Measurements from ENCODE around the gene ANKRD36. TPM values are rescaled to one million over a fixed set of nuclear protein-coding genes. Genes with fewer than 3 reads are reported as not detected.
"Not testable (repeated sequence)": the region's sequence is repeated elsewhere in the genome, so short reads cannot be mapped to it uniquely, and the experiment has no call there.

Gene ANKRD36
- total and polyA plus RNA-seq, 3 experiments from 2014 or later: 11.2 to 20.4 (median 18.8) TPM

GRCh38 chr2:97098786-97099372 lies 14.1 kb upstream of the ANKRD36 start:
- H3K27ac Mint-ChIP-seq; H3K27me3 ChIP-seq (ENCODE audit: insufficient read depth, low read length, poor library complexity, severe bottlenecking); H3K4me1 ChIP-seq (ENCODE audit: insufficient read depth, low read length); H3K36me3 ChIP-seq (ENCODE audit: insufficient read depth, low read length); CTCF ChIA-PET; DNase-seq; H3K27ac ChIP-seq (ENCODE audit: low read depth, low read length); H3K4me3 Mint-ChIP-seq; H3K36me3 Mint-ChIP-seq; H3K4me3 ChIP-seq (ENCODE audit: low read length); H3K9me3 ChIP-seq (ENCODE audit: low read length); H3K9me3 Mint-ChIP-seq: not testable (repeated sequence)
- POLR2A ChIA-PET: interaction anchor here (0.6 kb wide), 1 partner anchor 325 kb away, joined by 4 read pairs; no protein-coding TSS in a partner anchor
- peaks cover 20 to 41% of the 10 kb centered on the region in 2 donors for H3K27me3 Mint-ChIP-seq
- H3K4me1 Mint-ChIP-seq: peaks cover 8 to 12% (median 10%) of the 10 kb centered on the region in 3 donors

DNA sequence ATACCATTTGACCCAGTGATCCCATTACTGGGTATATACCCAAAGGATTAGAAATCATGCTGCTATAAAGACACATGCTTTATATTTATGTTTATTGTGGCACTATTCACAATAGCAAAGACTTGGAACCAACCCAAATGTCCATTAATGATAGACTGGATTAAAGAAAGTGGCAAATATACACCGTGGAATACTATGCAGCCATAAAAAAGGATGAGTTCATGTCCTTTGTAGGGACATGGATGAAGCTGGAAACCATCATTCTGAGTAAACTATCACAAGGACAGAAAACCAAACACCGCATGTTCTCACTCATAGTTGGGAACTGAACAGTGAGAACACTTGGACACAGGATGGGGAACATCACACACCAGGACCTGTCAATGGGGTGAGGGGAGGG lies 6.1 kb upstream of the ANKRD36 start:
- H3K27ac ChIP-seq (ENCODE audit: low read depth, low read length); H3K4me3 ChIP-seq (ENCODE audit: low read length); H3K27ac Mint-ChIP-seq; H3K4me1 Mint-ChIP-seq; H3K4me3 Mint-ChIP-seq; CTCF ChIA-PET; H3K4me1 ChIP-seq (ENCODE audit: insufficient read depth, low read length); DNase-seq; POLR2A ChIA-PET; H3K36me3 Mint-ChIP-seq; H3K9me3 ChIP-seq (ENCODE audit: low read length); H3K27me3 ChIP-seq (ENCODE audit: insufficient read depth, low read length, poor library complexity, severe bottlenecking); H3K36me3 ChIP-seq (ENCODE audit: insufficient read depth, low read length): not testable (repeated sequence)
- Mint-ChIP-seq H3K9me3 (peaks cover 0 to 11% (median 10%) of the 10 kb centered on the region in 5 donors), H3K27me3 (peaks cover 20 to 56% of the 10 kb centered on the region in 2 donors)

DNA sequence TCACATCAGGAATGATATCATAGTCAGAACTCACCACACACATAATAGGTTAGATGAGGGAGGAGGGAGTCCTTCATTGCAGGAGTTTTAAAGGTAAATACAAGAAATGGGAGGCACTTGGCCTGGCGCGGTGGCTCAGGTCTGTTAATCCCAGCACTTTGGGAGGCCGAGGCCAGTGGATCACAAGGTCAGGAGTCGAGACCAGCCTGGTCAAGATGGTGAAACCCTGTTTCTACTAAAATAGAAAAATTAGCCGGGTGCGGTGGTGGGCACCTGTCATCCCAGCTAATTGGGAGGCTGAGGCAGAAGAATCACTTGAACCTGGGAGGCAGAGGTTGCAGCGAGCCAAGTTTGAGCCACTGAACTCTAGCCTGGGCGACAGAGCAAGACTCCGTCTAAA lies 1.7 kb upstream of the ANKRD36 start:
- peak overlapping the region in 2 of 7 donors; percentile 29 to 34 for H3K4me3 Mint-ChIP-seq
- H3K36me3 Mint-ChIP-seq; H3K4me3 ChIP-seq (ENCODE audit: low read length); H3K9me3 Mint-ChIP-seq; POLR2A ChIA-PET; H3K9me3 ChIP-seq (ENCODE audit: low read length); H3K4me1 Mint-ChIP-seq; H3K27me3 ChIP-seq (ENCODE audit: insufficient read depth, low read length, poor library complexity, severe bottlenecking); DNase-seq; H3K27ac ChIP-seq (ENCODE audit: low read depth, low read length); H3K36me3 ChIP-seq (ENCODE audit: insufficient read depth, low read length); H3K4me1 ChIP-seq (ENCODE audit: insufficient read depth, low read length): not testable (repeated sequence)
- CTCF ChIA-PET: interaction anchor here (1.0 to 2.9 kb wide), 4 partner anchors 150 to 518 kb away, joined by 3 to 22 read pairs (median 7); partner anchors contain the start of gene ANKRD39
- peaks cover 11 to 31% of the 10 kb centered on the region in 2 donors for H3K27me3 Mint-ChIP-seq
- peak overlapping the region in 1 of 8 donors; percentile 63 for H3K27ac Mint-ChIP-seq

DNA sequence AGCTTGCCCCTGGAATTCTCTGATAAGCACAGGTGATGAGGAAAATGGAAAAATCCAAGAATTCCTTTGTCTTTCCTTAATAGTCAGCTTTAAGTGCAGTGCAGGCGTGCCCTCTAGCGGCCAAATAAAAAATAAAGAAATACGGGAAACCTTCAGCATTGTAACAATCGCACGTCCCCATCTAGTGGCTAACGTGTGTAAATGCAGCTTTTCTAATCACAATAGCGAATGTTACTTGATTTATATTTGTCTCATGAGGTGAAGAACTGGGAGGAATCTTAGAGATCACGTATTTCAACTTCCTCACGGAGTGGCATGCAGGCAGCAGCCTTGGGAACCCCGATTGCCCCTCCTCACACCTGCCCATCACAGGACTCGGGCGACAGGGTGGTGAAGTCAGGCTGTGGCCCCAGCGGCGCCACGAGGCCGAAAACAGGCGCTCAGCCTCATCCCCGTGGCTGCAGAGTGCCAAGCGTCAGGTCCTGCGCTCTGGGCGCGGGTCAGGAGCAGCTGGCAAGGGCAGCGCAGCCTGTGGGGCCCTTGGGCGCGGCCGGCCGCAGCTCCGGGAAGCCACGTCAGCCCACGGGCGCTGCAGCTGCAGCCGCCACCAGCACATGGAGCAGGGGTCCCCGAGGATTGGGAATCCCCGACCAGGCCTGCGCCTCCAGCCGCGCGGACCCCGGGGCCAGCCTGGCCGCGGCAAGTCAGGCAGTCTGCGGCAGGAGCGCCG lies 468 bp upstream of the ANKRD36 start:
- POLR2A ChIA-PET: interaction anchor here (0.8 to 1.6 kb wide), 3 partner anchors 149 to 296 kb away, joined by 3 to 8 read pairs (median 4); partner anchors contain the start of genes ANKRD39 and CNNM3
- not testable (repeated sequence) for H3K36me3 Mint-ChIP-seq
- peak overlapping the region; percentile 88 to 100 (median 95) for H3K4me3 Mint-ChIP-seq

GRCh38 chr2:97113882-97114255 lies 916 bp downstream of the ANKRD36 start:
- H3K4me1 Mint-ChIP-seq; H3K36me3 ChIP-seq (ENCODE audit: insufficient read depth, low read length); H3K27me3 ChIP-seq (ENCODE audit: insufficient read depth, low read length, poor library complexity, severe bottlenecking); H3K4me1 ChIP-seq (ENCODE audit: insufficient read depth, low read length); H3K9me3 Mint-ChIP-seq; H3K9me3 ChIP-seq (ENCODE audit: low read length): not testable (repeated sequence)
- Histone ChIP-seq H3K27ac (ENCODE audit: low read depth, low read length) (peak overlapping the region; percentile 72), H3K4me3 (ENCODE audit: low read length) (peak overlapping the region; percentile 62)
- POLR2A ChIA-PET: interaction anchor here (1.3 kb wide), 1 partner anchor 256 kb away, joined by 4 read pairs; the partner anchor contains the start of gene ANKRD39
- peak overlapping the region; percentile 98 to 100 (median 99) for H3K4me3 Mint-ChIP-seq
- peaks cover 6 to 17% of the 10 kb centered on the region in 2 donors for H3K27me3 Mint-ChIP-seq
- CTCF ChIA-PET: interaction anchor here (1.5 to 2.9 kb wide), 3 partner anchors 151 to 321 kb away, joined by 3 to 21 read pairs (median 8); no protein-coding TSS in a partner anchor
- H3K27ac Mint-ChIP-seq: peak overlapping the region; percentile 94 to 99 (median 98)
- DNase-seq: peak in 2 of 5 donors; percentile 1 to 50
- H3K36me3 Mint-ChIP-seq: peaks cover 0 to 11% (median 0%) of the 10 kb centered on the region in 3 donors

More for the DNA sequence above, 468 bp upstream of the ANKRD36 start:
- peak overlapping the region; percentile 61 for H3K27ac ChIP-seq (ENCODE audit: low read depth, low read length)
- peak overlapping the region; percentile 83 for H3K4me3 ChIP-seq (ENCODE audit: low read length)
- H3K36me3 ChIP-seq (ENCODE audit: insufficient read depth, low read length); H3K27me3 ChIP-seq (ENCODE audit: insufficient read depth, low read length, poor library complexity, severe bottlenecking); H3K9me3 ChIP-seq (ENCODE audit: low read length); H3K9me3 Mint-ChIP-seq; H3K4me1 ChIP-seq (ENCODE audit: insufficient read depth, low read length); H3K4me1 Mint-ChIP-seq: not testable (repeated sequence)
- peak; percentile 40 to 73 (median 66) for DNase-seq
- H3K27me3 Mint-ChIP-seq: peaks cover 11 to 22% of the 10 kb centered on the region in 2 donors
- CTCF ChIA-PET: interaction anchor here (0.7 to 2.9 kb wide), 18 partner anchors 8 to 520 kb away, joined by 3 to 22 read pairs (median 4); partner anchors contain the start of gene ANKRD39
- H3K27ac Mint-ChIP-seq: peak overlapping the region; percentile 85 to 98 (median 94)

GRCh38 chr2:97129090-97129489 lies 16.1 kb downstream of the ANKRD36 start:
- POLR2A ChIA-PET: not testable (repeated sequence)

GRCh38 chr2:97144016-97144415 lies 31.1 kb downstream of the ANKRD36 start:
- H3K4me1 ChIP-seq (ENCODE audit: insufficient read depth, low read length); H3K4me3 Mint-ChIP-seq; H3K27me3 ChIP-seq (ENCODE audit: insufficient read depth, low read length, poor library complexity, severe bottlenecking); H3K4me1 Mint-ChIP-seq; H3K27ac Mint-ChIP-seq; H3K9me3 ChIP-seq (ENCODE audit: low read length); CTCF ChIA-PET; DNase-seq; H3K27me3 Mint-ChIP-seq; H3K9me3 Mint-ChIP-seq; H3K4me3 ChIP-seq (ENCODE audit: low read length); H3K27ac ChIP-seq (ENCODE audit: low read depth, low read length); H3K36me3 ChIP-seq (ENCODE audit: insufficient read depth, low read length): not testable (repeated sequence)
- POLR2A ChIA-PET: interaction anchor here (0.6 kb wide), 1 partner anchor 991 kb away, joined by 3 read pairs; no protein-coding TSS in a partner anchor
- peaks cover 0 to 53% (median 22%) of the 10 kb centered on the region in 3 donors for H3K36me3 Mint-ChIP-seq

More at GRCh38 chr2:97129090-97129489, 16.1 kb downstream of the ANKRD36 start:
- H3K27me3 ChIP-seq (ENCODE audit: insufficient read depth, low read length, poor library complexity, severe bottlenecking); H3K27me3 Mint-ChIP-seq; H3K27ac Mint-ChIP-seq; H3K4me3 ChIP-seq (ENCODE audit: low read length); H3K9me3 ChIP-seq (ENCODE audit: low read length); H3K27ac ChIP-seq (ENCODE audit: low read depth, low read length); H3K9me3 Mint-ChIP-seq; CTCF ChIA-PET; H3K4me1 ChIP-seq (ENCODE audit: insufficient read depth, low read length); H3K4me3 Mint-ChIP-seq; DNase-seq; H3K36me3 ChIP-seq (ENCODE audit: insufficient read depth, low read length): not testable (repeated sequence)
- H3K4me1 Mint-ChIP-seq: peaks cover 0 to 10% (median 5%) of the 10 kb centered on the region in 3 donors
- H3K36me3 Mint-ChIP-seq: peaks cover 12 to 31% (median 12%) of the 10 kb centered on the region in 3 donors

DNA sequence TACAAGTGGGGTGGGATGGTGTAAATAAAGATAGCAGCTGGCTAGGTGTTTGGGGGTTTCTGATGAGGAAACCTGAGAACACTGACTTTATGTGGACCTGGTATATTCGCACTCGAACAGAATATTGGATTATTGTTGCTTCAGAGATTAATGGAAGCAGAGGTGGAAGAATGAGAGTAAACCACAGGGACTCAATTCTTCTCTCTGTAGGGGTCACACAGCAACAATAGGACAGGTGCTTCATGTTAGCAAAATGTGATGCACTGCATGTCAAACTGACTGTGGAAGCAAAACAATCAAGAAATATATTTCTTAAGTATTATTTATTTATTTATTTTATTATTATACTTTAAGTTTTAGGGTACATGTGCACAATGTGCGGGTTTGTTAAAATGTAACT lies 53.6 kb downstream of the ANKRD36 start:
- H3K4me1 Mint-ChIP-seq; H3K27me3 Mint-ChIP-seq; CTCF ChIA-PET; DNase-seq; H3K36me3 ChIP-seq (ENCODE audit: insufficient read depth, low read length); H3K4me3 Mint-ChIP-seq; H3K27ac Mint-ChIP-seq; H3K27me3 ChIP-seq (ENCODE audit: insufficient read depth, low read length, poor library complexity, severe bottlenecking); H3K9me3 ChIP-seq (ENCODE audit: low read length); H3K4me1 ChIP-seq (ENCODE audit: insufficient read depth, low read length); H3K4me3 ChIP-seq (ENCODE audit: low read length); POLR2A ChIA-PET; H3K27ac ChIP-seq (ENCODE audit: low read depth, low read length): not testable (repeated sequence)
- Mint-ChIP-seq H3K36me3 (peaks cover 24 to 58% (median 34%) of the 10 kb centered on the region in 3 donors), H3K9me3 (peaks cover 0 to 11% (median 6%) of the 10 kb centered on the region in 5 donors)

Data from CD8-positive, alpha-beta memory T cell (primary cell).